Astrocyte (in vitro differentiated cells and primary cell): ENCODE data around the gene RNF26. TPM values are rescaled to one million over a fixed set of nuclear protein-coding genes. Genes with fewer than 3 reads are reported as not detected.
A peak's percentile ranks its signal among the peaks of the same experiment; 100 is the strongest.

Source experiments
- DNase-seq: peaks from one replicate; pipeline ENCODE4 v3.0.0-alpha.2; 2010; ENCODE audit warnings: low read depth
- FAIRE-seq: peaks from 2 replicates; lab custom pipeline; 2011; peaks lifted over from hg19 to GRCh38; lab: Jason Lieb, UNC
- H2AFZ ChIP-seq: 2 replicates; pipeline ENCODE4 v1.6.0; 2012; ENCODE audit warnings: low read depth, low read length, inconsistent platforms
- H3K27ac ChIP-seq: 2 replicates; pipeline ENCODE4 v1.5.1; 2011; ENCODE audit warnings: low read depth, low read length, inconsistent platforms
- H3K27me3 ChIP-seq: 2 replicates; pipeline ENCODE4 v1.6.0; 2011; ENCODE audit warnings: low read length, inconsistent platforms; ENCODE audit not compliant: insufficient read depth
- H3K36me3 ChIP-seq: 2 replicates; pipeline ENCODE4 v1.5.1; 2011; ENCODE audit warnings: low read length, inconsistent platforms; ENCODE audit not compliant: insufficient read depth
- H3K4me1 ChIP-seq: 2 replicates; pipeline ENCODE4 v1.5.1; 2011; ENCODE audit warnings: low read length, inconsistent platforms; ENCODE audit not compliant: insufficient read depth
- H3K4me2 ChIP-seq: 2 replicates; pipeline ENCODE4 v1.6.0; 2012; ENCODE audit warnings: low read length, inconsistent platforms
- H3K4me3 ChIP-seq: 2 replicates; pipeline ENCODE4 v1.5.1; 2011; ENCODE audit warnings: low read depth, mild to moderate bottlenecking, low read length, inconsistent platforms; ENCODE audit not compliant: insufficient read depth
- H3K79me2 ChIP-seq: 2 replicates; pipeline ENCODE4 v1.6.0; 2012; ENCODE audit warnings: mild to moderate bottlenecking, low read length, inconsistent platforms; ENCODE audit not compliant: insufficient read depth
- H3K9ac ChIP-seq: 2 replicates; pipeline ENCODE4 v1.6.0; 2012; ENCODE audit warnings: mild to moderate bottlenecking, low read length, inconsistent platforms
- H3K9me3 ChIP-seq: 2 replicates; pipeline ENCODE4 v1.5.1; 2012; ENCODE audit warnings: low read depth, mild to moderate bottlenecking, low read length, inconsistent platforms; ENCODE audit not compliant: insufficient read depth
- H4K20me1 ChIP-seq: 2 replicates; pipeline ENCODE4 v1.6.0; 2012; ENCODE audit warnings: low read length, inconsistent platforms; ENCODE audit not compliant: insufficient read depth
- H3K27ac Mint-ChIP-seq: one replicate; pipeline ENCODE4 v1.8.0; 2021; ENCODE audit warnings: mild to moderate bottlenecking, mixed read lengths; ENCODE audit not compliant: unreplicated experiment
- H3K27me3 Mint-ChIP-seq: one replicate; pipeline ENCODE4 v1.8.0; 2021; ENCODE audit warnings: low read depth, mixed read lengths; ENCODE audit not compliant: unreplicated experiment
- H3K36me3 Mint-ChIP-seq: one replicate; pipeline ENCODE4 v1.8.0; 2021; ENCODE audit warnings: low read depth, mixed read lengths; ENCODE audit not compliant: unreplicated experiment
- H3K4me1 Mint-ChIP-seq: one replicate; pipeline ENCODE4 v1.8.0; 2021; ENCODE audit warnings: low read depth, mixed read lengths; ENCODE audit not compliant: unreplicated experiment
- H3K4me3 Mint-ChIP-seq: one replicate; pipeline ENCODE4 v1.8.0; 2021; ENCODE audit warnings: mild to moderate bottlenecking, moderate library complexity, mixed read lengths; ENCODE audit not compliant: unreplicated experiment
- H3K9me3 Mint-ChIP-seq: one replicate; pipeline ENCODE4 v1.8.0; 2021; ENCODE audit warnings: mild to moderate bottlenecking, mixed read lengths; ENCODE audit not compliant: unreplicated experiment
- CTCF ChIP-seq: IDR thresholded peaks from 2 replicates; pipeline ENCODE4 v1.5.1; 2011; ENCODE audit warnings: low read depth, mild to moderate bottlenecking, inconsistent platforms, low read length, moderate library complexity; ENCODE audit not compliant: insufficient read depth
- EZH2 ChIP-seq: IDR thresholded peaks from 2 replicates; pipeline ENCODE4 v1.6.1; 2012; ENCODE audit warnings: mild to moderate bottlenecking, low read length, inconsistent platforms; ENCODE audit not compliant: insufficient read depth
- total RNA-seq: library from RNA; stranded (reverse); gene quantifications from 2 replicates; pipeline ENCODE4 v1.2.1, GENCODE V29; 2021

The RNF26 gene
- total RNA-seq, 1 donor from 2014 or later, result 31.8 TPM

- Mint-ChIP-seq H3K36me3 (no peaks in the 10 kb centered on the region), H3K9me3 (no peaks in the 10 kb centered on the region), H3K4me3 (no peak overlapping the region), H3K27ac (peak overlapping the region; percentile 8), H3K4me1 (peaks cover 18% of the 10 kb centered on the region), H3K27me3 (peaks cover 11% of the 10 kb centered on the region)
- Histone ChIP-seq H3K4me2 (no peak overlapping the region), H3K9me3 (no peaks in the 10 kb centered on the region), H3K27me3 (peaks cover 5% of the 10 kb centered on the region), H4K20me1 (no peaks in the 10 kb centered on the region), H3K4me3 (no peak overlapping the region), H3K27ac (no peak overlapping the region), H3K4me1 (peaks cover 27% of the 10 kb centered on the region), H3K9ac (no peak overlapping the region), H3K36me3 (no peaks in the 10 kb centered on the region), H2AFZ (no peak overlapping the region), H3K79me2 (no peaks in the 10 kb centered on the region)
- DNase-seq (no peak), FAIRE-seq (no peak)
- TF ChIP-seq EZH2 (no peak), CTCF (peak; percentile 10)
Measured at GRCh38 chr11:119371778-119372182, 37.5 kb downstream of the RNF26 start.

DNA sequence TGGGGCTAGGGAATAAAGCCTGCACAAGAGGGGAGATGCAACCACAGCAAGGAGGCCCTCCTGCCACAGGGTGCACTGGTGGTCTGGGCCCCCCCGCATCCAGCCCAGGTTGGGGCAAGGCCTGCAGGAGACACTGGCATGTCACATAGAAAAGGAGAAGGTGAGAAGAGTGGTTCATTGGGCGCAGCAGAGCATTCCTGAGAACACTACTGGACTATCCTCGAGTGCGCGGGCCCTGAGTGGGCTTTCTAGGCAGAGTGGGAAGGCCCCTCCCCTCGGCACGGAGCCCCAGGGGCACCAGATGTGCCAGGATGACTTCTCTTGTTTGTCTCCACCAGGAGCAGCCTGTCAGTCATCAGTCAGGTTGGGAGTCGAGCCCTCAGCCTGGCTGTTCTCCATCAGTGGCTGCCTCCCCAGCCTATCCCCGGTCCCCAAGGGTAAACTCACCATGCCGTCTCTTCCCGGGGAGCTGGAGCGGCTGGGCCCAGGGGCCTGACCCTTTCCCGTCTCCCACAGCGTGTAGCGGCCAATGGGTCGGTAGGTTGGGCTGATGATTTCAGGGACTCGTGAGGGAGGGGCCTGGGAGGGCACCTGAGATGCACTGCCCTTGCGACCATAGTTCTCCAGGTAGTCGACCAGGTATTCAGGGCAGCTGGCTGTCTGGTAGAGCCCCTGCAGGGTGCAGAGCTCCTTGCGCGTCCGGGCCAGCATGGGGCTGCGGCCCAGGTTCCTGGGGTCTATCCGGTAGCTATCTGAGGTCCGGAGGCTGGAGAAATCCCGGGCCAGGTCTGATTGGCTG is 38.1 kb downstream of the RNF26 start:
- H3K4me2 ChIP-seq, result no peak overlapping the region

More for the DNA sequence above, 38.1 kb downstream of the RNF26 start:
- Histone ChIP-seq H3K4me3 (no peak overlapping the region), H3K27ac (no peak overlapping the region), H3K27me3 (no peaks in the 10 kb centered on the region), H3K36me3 (no peaks in the 10 kb centered on the region), H4K20me1 (no peaks in the 10 kb centered on the region), H3K4me1 (peaks cover 27% of the 10 kb centered on the region), H2AFZ (no peak overlapping the region), H3K9ac (no peak overlapping the region), H3K79me2 (no peaks in the 10 kb centered on the region), H3K9me3 (no peaks in the 10 kb centered on the region)
- Mint-ChIP-seq H3K27ac (no peak overlapping the region), H3K9me3 (no peaks in the 10 kb centered on the region), H3K4me3 (no peak overlapping the region), H3K36me3 (no peaks in the 10 kb centered on the region), H3K4me1 (peaks cover 18% of the 10 kb centered on the region), H3K27me3 (peaks cover 11% of the 10 kb centered on the region)
- DNase-seq, result no peak
- FAIRE-seq, result no peak
- TF ChIP-seq CTCF (no peak), EZH2 (no peak)
